GM12872 (cell line): Measurements from ENCODE around the gene PNPLA2.

Experiments
- CTCF ChIP-seq: IDR thresholded peaks from 3 replicates; pipeline ENCODE4 v1.5.1; 2011; ENCODE audit warnings: low read depth, mild to moderate bottlenecking, low read length, moderate library complexity; ENCODE audit not compliant: insufficient read depth

Gene PNPLA2

GRCh38 chr11:773830-774229 is 44.9 kb upstream of the PNPLA2 start:
- no peak for TF ChIP-seq CTCF

- no peak for TF ChIP-seq CTCF
Observed at GRCh38 chr11:774873-775592, 43.7 kb upstream of the PNPLA2 start.

- TF ChIP-seq CTCF, result no peak
Observed at GRCh38 chr11:776263-776560, 42.5 kb upstream of the PNPLA2 start.

GRCh38 chr11:776561-777287 is 42.0 kb upstream of the PNPLA2 start:
- no peak; the same call in 2 of the 3 replicates for TF ChIP-seq CTCF

GRCh38 chr11:777288-778255 is 41.1 kb upstream of the PNPLA2 start, which contains the start of gene GATD1:
Gene GATD1, minus strand, starts transcription at chr11:777487. Its CDS starts 25 bp downstream, at chr11:777462.
- TF ChIP-seq CTCF, result peak; percentile 13; the same call in 1 of the 3 replicates

- no peak for TF ChIP-seq CTCF
Observed at GRCh38 chr11:778976-779954, 39.4 kb upstream of the PNPLA2 start.
